ENCODE results near the gene AFG3L2.

DNA sequence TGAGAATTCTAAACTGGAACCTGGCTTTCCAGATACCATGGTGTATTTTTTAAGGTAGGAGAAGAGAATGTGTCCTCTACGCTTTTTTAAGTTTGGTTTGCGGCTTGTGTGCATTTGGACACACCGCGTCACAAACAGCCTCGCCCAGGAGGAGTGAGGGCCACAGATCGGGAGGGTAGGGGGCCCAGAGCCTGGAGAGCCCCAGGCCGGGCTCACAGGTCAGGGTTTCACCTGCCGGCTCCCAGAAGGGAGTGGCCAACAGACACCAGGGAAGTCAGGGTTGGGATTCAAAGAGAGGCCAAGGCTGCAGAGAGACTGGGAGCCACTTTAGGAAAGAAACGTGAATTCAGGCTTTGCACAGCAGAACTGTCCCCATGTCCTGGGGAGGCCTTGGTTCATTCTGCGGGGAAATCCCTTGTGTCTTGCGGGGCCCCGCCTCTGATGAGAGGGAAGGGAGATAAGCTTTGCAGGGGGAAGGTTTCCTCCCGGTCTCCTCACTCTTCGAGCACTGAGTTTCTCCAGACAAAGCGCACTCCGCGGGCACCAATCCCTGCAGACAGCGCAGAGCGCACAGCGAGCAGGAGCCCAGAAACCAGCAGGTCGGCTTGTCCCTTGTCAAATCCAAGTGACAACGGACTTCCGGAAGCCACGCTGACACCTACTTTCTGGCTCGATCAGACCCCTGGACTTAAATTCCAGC lies 70.9 kb downstream of the AFG3L2 start:
- TF ChIP-seq, protein P1, sequence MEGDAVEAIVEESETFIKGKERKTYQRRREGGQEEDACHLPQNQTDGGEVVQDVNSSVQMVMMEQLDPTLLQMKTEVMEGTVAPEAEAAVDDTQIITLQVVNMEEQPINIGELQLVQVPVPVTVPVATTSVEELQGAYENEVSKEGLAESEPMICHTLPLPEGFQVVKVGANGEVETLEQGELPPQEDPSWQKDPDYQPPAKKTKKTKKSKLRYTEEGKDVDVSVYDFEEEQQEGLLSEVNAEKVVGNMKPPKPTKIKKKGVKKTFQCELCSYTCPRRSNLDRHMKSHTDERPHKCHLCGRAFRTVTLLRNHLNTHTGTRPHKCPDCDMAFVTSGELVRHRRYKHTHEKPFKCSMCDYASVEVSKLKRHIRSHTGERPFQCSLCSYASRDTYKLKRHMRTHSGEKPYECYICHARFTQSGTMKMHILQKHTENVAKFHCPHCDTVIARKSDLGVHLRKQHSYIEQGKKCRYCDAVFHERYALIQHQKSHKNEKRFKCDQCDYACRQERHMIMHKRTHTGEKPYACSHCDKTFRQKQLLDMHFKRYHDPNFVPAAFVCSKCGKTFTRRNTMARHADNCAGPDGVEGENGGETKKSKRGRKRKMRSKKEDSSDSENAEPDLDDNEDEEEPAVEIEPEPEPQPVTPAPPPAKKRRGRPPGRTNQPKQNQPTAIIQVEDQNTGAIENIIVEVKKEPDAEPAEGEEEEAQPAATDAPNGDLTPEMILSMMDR (conservative IDR thresholded peaks at IDR 0.05 in 1 of 2, IDR thresholded peaks at IDR 0.05 in 1 of 2; ENCODE audit: extremely low read depth in 1 of 2, insufficient read depth in 1 of 2, low read depth in 1 of 2, low read length in 2 of 2): no peak
- no peak for TF ChIP-seq EZH2 (IDR thresholded peaks at IDR 0.05; ENCODE audit: borderline replicate concordance, low read length)

All from mammary epithelial cell (primary cell).